ENCODE results near the gene SH3BP5.

Gene SH3BP5

GRCh38 chr3:15205934-15206661, 126.3 kb downstream of the SH3BP5 start, which contains the start of gene CAPN7:
Gene CAPN7, plus strand, starts transcription at chr3:15206246. Its CDS starts 250 bp downstream, at chr3:15206496.
- DNase-seq (ENCODE audit: low read depth, low spot score): peak; percentile 67

- no peak for DNase-seq (ENCODE audit: low read depth, low spot score)
Measured at GRCh38 chr3:15205482-15205933, 126.9 kb downstream of the SH3BP5 start.

All from brain pericyte (primary cell).